Activated naive CD4-positive, alpha-beta T cell treated with anti-CD3 and anti-CD28 coated beads for 36 hours (primary cell): ENCODE results near the gene AKT1. TPM values are rescaled to one million over a fixed set of nuclear protein-coding genes. Genes with fewer than 3 reads are reported as not detected.
"Not testable (repeated sequence)": the region's sequence is repeated elsewhere in the genome, so short reads cannot be mapped to it uniquely, and the experiment has no call there.

Experiments used
- CTCF ChIA-PET: fragments of 350-600 bp; sonication (Branson Sonifier 250); formaldehyde crosslinking; loops from one replicate; lab custom pipeline; 2021; ENCODE audit warnings: antibody characterized with exemption; lab: Charles Lee
- DNase-seq: peaks from one replicate; pipeline ENCODE4 v3.0.0-alpha.2; 2020
- H3K27ac Mint-ChIP-seq: one replicate; pipeline ENCODE4 v1.8.0; 2021; ENCODE audit warnings: mild to moderate bottlenecking, mixed read lengths
- H3K27me3 Mint-ChIP-seq: one replicate; pipeline ENCODE4 v1.8.0; 2021; ENCODE audit warnings: low read depth, mixed read lengths
- H3K36me3 Mint-ChIP-seq: one replicate; pipeline ENCODE4 v1.8.0; 2021; ENCODE audit warnings: low read depth, mixed read lengths
- H3K4me1 Mint-ChIP-seq: one replicate; pipeline ENCODE4 v1.8.0; 2021; ENCODE audit warnings: low read depth, mixed read lengths
- H3K4me3 Mint-ChIP-seq: one replicate; pipeline ENCODE4 v1.8.0; 2021; ENCODE audit warnings: mild to moderate bottlenecking, moderate library complexity, mixed read lengths
- H3K9me3 Mint-ChIP-seq: one replicate; pipeline ENCODE4 v1.8.0; 2021; ENCODE audit warnings: mixed read lengths
- intact Hi-C: fragments of 100-400 bp; cut with micrococcal nuclease; formaldehyde crosslinking; loops from one replicate; pipeline ENCODE4 v1.15.1; 2023
- total RNA-seq, 2 experiments: library from RNA; stranded (reverse); gene quantifications; one replicate each; pipeline ENCODE4 v1.2.3, GENCODE V29; 2021

AKT1 gene
- total RNA-seq, 2 experiments from 2014 or later, result 114 to 115 TPM

DNA sequence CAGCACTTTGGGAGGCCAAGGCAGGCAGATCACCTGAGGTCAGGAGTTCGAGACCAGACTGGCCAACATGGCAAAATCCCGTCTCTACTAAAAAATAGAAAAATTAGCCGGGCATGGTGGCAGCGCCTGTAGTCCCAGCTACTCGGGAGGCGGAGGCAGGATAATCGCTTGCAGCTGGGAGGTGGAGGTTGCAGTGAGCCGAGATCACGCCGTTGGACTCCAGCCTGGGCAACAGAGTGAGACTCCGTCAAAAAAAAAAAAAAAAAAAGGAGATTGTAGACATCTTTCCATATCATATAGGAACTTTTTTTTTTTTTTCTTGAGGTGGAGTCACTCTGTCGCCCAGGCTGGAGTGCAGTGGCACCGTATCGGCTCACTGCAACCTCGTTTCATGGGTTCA lies 19.2 kb upstream of the AKT1 start:
- H3K36me3 Mint-ChIP-seq, H3K27me3 Mint-ChIP-seq, DNase-seq, H3K9me3 Mint-ChIP-seq, intact Hi-C loops: not testable (repeated sequence)
- CTCF ChIA-PET, result interaction anchor here (0.6 kb wide), 1 partner anchor 121 kb away, joined by 4 read pairs; no protein-coding TSS in a partner anchor
- Mint-ChIP-seq H3K27ac (peak overlapping the region; percentile 92), H3K4me3 (peak overlapping the region; percentile 92), H3K4me1 (peaks cover 18% of the 10 kb centered on the region)

DNA sequence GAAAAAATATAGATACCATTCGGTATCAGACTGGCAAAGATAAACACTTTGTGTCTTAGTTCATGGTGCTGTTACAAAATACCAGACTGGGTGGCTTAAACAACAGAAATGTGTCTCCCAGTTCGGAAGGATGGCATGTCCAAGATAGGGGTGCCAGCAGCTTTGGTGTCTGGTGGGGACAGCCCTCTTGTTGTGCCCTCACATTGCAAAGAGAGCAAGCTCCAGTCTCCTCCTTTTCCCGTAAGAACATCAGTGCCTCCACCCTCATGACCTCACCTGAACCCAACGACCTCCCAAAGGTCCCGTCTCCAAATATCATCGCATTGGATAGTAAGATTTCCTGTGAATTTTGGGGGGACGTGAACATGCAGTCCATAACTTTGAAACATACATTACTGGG lies 17.7 kb upstream of the AKT1 start:
- Mint-ChIP-seq H3K27ac (no peak overlapping the region), H3K4me3 (no peak overlapping the region), H3K27me3 (no peaks in the 10 kb centered on the region), H3K4me1 (peaks cover 18% of the 10 kb centered on the region), H3K9me3 (peaks cover 1% of the 10 kb centered on the region), H3K36me3 (peaks cover 7% of the 10 kb centered on the region)
- intact Hi-C loops, result no loop called here
- CTCF ChIA-PET, result no interaction called here
- peak; percentile 2 for DNase-seq

- no peaks in the 10 kb centered on the region for H3K9me3 Mint-ChIP-seq
- CTCF ChIA-PET, result no interaction called here
These were observed 14.8 kb upstream of the AKT1 start for GRCh38 chr14:104810316-104810715.

GRCh38 chr14:104808456-104808855 lies 12.9 kb upstream of the AKT1 start:
- DNase-seq, result no peak
- Mint-ChIP-seq H3K9me3 (no peaks in the 10 kb centered on the region), H3K4me3 (no peak overlapping the region), H3K36me3 (no peaks in the 10 kb centered on the region), H3K27ac (no peak overlapping the region), H3K4me1 (no peaks in the 10 kb centered on the region), H3K27me3 (no peaks in the 10 kb centered on the region)
- intact Hi-C loops, result no loop called here
- CTCF ChIA-PET, result no interaction called here

More at GRCh38 chr14:104810316-104810715, 14.8 kb upstream of the AKT1 start:
- Mint-ChIP-seq H3K27ac (no peak overlapping the region), H3K4me3 (no peak overlapping the region), H3K27me3 (no peaks in the 10 kb centered on the region), H3K36me3 (peaks cover 3% of the 10 kb centered on the region), H3K4me1 (peaks cover 13% of the 10 kb centered on the region)
- intact Hi-C loops, result no loop called here
- no peak for DNase-seq

DNA sequence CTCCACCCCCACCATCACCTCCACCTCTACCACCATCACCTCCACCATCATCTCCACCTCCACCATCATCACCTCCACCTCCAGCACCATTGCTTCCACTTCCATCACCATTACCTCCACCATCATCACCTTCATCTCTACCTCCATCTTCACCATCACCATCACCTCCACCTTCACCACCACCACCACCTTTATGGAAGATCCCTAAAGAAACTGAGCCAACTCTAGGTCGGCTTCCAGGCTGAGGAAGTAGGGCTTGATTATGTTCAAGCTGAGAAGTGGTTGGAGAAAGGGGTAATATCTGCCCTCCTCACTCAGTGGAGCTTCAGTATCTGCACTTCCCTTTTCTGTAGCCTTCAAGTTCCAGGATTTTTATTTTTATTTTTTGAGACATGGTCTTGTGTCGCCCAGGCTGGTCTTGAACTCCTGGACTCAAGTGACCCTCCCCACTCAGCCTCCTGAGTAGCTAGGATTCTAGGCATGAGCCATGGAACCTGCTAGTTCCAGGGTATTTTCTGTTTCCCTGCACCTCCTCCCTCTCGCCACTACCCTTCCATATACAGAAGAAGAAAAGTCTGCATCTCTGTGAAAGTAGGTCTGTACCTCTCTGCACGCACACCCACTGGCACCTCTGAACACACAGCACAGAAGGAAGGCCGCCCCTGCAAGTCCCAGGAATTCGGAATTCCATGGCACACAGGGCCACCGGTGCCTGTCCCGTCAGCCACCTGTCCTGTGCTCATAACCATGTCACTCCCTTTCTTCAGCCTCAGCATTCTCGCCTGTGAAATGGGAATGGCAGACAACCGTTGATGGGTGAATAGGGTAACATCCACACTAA lies 11.3 kb upstream of the AKT1 start:
- H3K27me3 Mint-ChIP-seq, result no peaks in the 10 kb centered on the region
- no peak overlapping the region for H3K27ac Mint-ChIP-seq
- no peak overlapping the region for H3K4me3 Mint-ChIP-seq
- no peaks in the 10 kb centered on the region for H3K9me3 Mint-ChIP-seq
- CTCF ChIA-PET, result no interaction called here
- peaks cover 2% of the 10 kb centered on the region for H3K36me3 Mint-ChIP-seq
- no peak for DNase-seq
- intact Hi-C loops, result no loop called here
- peaks cover 7% of the 10 kb centered on the region for H3K4me1 Mint-ChIP-seq

- Mint-ChIP-seq H3K9me3 (no peaks in the 10 kb centered on the region), H3K27me3 (no peaks in the 10 kb centered on the region), H3K36me3 (peaks cover 2% of the 10 kb centered on the region), H3K27ac (no peak overlapping the region), H3K4me3 (no peak overlapping the region), H3K4me1 (peaks cover 13% of the 10 kb centered on the region)
- intact Hi-C loops, result no loop called here
- DNase-seq, result no peak
- CTCF ChIA-PET, result no interaction called here
These were observed 10.5 kb upstream of the AKT1 start for GRCh38 chr14:104805941-104806624.

- CTCF ChIA-PET, result no interaction called here
- peaks cover 2% of the 10 kb centered on the region for H3K36me3 Mint-ChIP-seq
- H3K27me3 Mint-ChIP-seq, result no peaks in the 10 kb centered on the region
- no peaks in the 10 kb centered on the region for H3K9me3 Mint-ChIP-seq
- H3K4me3 Mint-ChIP-seq, result no peak overlapping the region
- H3K4me1 Mint-ChIP-seq, result peaks cover 13% of the 10 kb centered on the region
- no peak for DNase-seq
- H3K27ac Mint-ChIP-seq, result no peak overlapping the region
- intact Hi-C loops, result no loop called here
These were observed 9.8 kb upstream of the AKT1 start for GRCh38 chr14:104805326-104805678.

GRCh38 chr14:104804481-104805325 lies 9.2 kb upstream of the AKT1 start:
- Mint-ChIP-seq H3K4me1 (peaks cover 15% of the 10 kb centered on the region), H3K36me3 (peaks cover 2% of the 10 kb centered on the region), H3K4me3 (no peak overlapping the region), H3K9me3 (no peaks in the 10 kb centered on the region), H3K27me3 (no peaks in the 10 kb centered on the region), H3K27ac (no peak overlapping the region)
- intact Hi-C loops, result no loop called here
- DNase-seq, result no peak
- CTCF ChIA-PET, result interaction anchor here (0.9 kb wide), 1 partner anchor 14 kb away, joined by 3 read pairs; no protein-coding TSS in a partner anchor

DNA sequence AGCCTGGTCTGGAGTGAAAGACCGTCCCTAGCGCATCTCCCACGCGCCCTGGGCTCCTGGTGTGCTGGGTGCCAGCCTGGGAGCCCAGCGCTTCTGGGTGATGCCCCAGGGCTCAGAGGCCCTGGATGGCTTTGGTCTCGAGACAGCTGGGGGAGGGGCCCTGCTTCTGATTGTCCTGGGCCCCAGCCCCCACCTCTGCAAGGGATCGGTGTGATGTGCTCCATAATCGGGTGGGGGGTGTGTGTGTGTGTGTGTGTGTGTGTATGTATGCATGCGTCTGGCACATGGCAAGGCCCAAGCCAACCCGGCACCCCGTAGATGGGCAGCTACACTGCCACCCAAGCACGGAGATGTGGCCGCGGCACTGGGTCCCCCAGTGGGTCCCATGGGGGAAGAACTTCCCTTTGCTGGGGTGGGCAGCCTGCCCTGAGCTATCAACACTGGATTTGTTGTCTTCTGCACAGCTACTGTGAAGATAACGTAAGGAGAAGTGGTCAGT lies 8.4 kb upstream of the AKT1 start:
- CTCF ChIA-PET, result interaction anchor here (0.9 kb wide), 1 partner anchor 15 kb away, joined by 3 read pairs; no protein-coding TSS in a partner anchor
- Mint-ChIP-seq H3K9me3 (no peaks in the 10 kb centered on the region), H3K27ac (no peak overlapping the region)

GRCh38 chr14:104803280-104803911 lies 7.8 kb upstream of the AKT1 start:
- Mint-ChIP-seq H3K9me3 (no peaks in the 10 kb centered on the region), H3K4me3 (no peak overlapping the region), H3K36me3 (peaks cover 2% of the 10 kb centered on the region), H3K27me3 (no peaks in the 10 kb centered on the region), H3K4me1 (peaks cover 15% of the 10 kb centered on the region), H3K27ac (no peak overlapping the region)
- DNase-seq, result no peak
- CTCF ChIA-PET, result interaction anchor here (0.9 kb wide), 1 partner anchor 35 kb away, joined by 4 read pairs; no protein-coding TSS in a partner anchor
- intact Hi-C loops, result no loop called here

More for the DNA sequence above, 8.4 kb upstream of the AKT1 start:
- no peak for DNase-seq
- intact Hi-C loops, result no loop called here
- Mint-ChIP-seq H3K36me3 (peaks cover 2% of the 10 kb centered on the region), H3K4me1 (peaks cover 15% of the 10 kb centered on the region), H3K4me3 (no peak overlapping the region), H3K27me3 (no peaks in the 10 kb centered on the region)

- Mint-ChIP-seq H3K27ac (no peak overlapping the region), H3K4me1 (peaks cover 15% of the 10 kb centered on the region), H3K9me3 (no peaks in the 10 kb centered on the region), H3K36me3 (peaks cover 2% of the 10 kb centered on the region), H3K4me3 (peak overlapping the region; percentile 21), H3K27me3 (no peaks in the 10 kb centered on the region)
- CTCF ChIA-PET, result interaction anchor here (0.9 kb wide), 1 partner anchor 34 kb away, joined by 4 read pairs; no protein-coding TSS in a partner anchor
- DNase-seq, result no peak
- intact Hi-C loops, result no loop called here
These were observed 7.0 kb upstream of the AKT1 start for GRCh38 chr14:104802394-104803184.
